RWPE2 (cell line): Measurements from ENCODE around the gene YJEFN3.

Experiments used
- ATAC-seq: fragments of 200-7000 bp; cut with Tn5 transposase; 3 replicates; pipeline ENCODE4 v1.9.1; 2021; ENCODE audit warnings: low read depth
- DNase-seq: peaks from one replicate; pipeline ENCODE4 v3.0.0-alpha.2; 2020; ENCODE audit warnings: low spot score
- H3K27ac ChIP-seq: fragments of 450-650 bp; 2 replicates; pipeline ENCODE4 v1.5.1; 2017; ENCODE audit warnings: mild to moderate bottlenecking; ENCODE audit not compliant: poor library complexity, severe bottlenecking
- H3K27me3 ChIP-seq: fragments of 250-450 bp; sonication (Bioruptor Pico); 2 replicates; pipeline ENCODE4 v1.5.1; 2021; ENCODE audit warnings: mild to moderate bottlenecking, moderate library complexity; ENCODE audit not compliant: insufficient read depth, poor library complexity, severe bottlenecking
- H3K36me3 ChIP-seq: fragments of 250-450 bp; sonication (Bioruptor Pico); 2 replicates; pipeline ENCODE4 v1.5.1; 2020; ENCODE audit warnings: low read depth, mild to moderate bottlenecking, moderate library complexity
- H3K4me1 ChIP-seq: fragments of 250-450 bp; sonication (Bioruptor Pico); 2 replicates; pipeline ENCODE4 v1.5.1; 2021; ENCODE audit warnings: mild to moderate bottlenecking, moderate library complexity; ENCODE audit not compliant: insufficient read depth, poor library complexity, severe bottlenecking
- H3K4me3 ChIP-seq: fragments of 250-450 bp; sonication (Bioruptor Pico); 2 replicates; pipeline ENCODE4 v1.5.1; 2021; ENCODE audit warnings: mild to moderate bottlenecking, moderate library complexity; ENCODE audit not compliant: severe bottlenecking
- H3K9me3 ChIP-seq: fragments of 250-450 bp; sonication (Bioruptor Pico); 2 replicates; pipeline ENCODE4 v1.5.1; 2021; ENCODE audit warnings: mild to moderate bottlenecking, moderate library complexity; ENCODE audit not compliant: severe bottlenecking
- CTCF ChIP-seq: fragments of 450-650 bp; IDR thresholded peaks from one replicate; pipeline ENCODE4 v1.5.1; 2017; ENCODE audit warnings: mild to moderate bottlenecking, moderate library complexity; ENCODE audit not compliant: poor library complexity, severe bottlenecking

YJEFN3 gene

GRCh38 chr19:19485998-19486290 lies 42.8 kb upstream of the YJEFN3 start:
- no peak for TF ChIP-seq CTCF
- Histone ChIP-seq H3K4me1 (peaks cover 28% of the 10 kb centered on the region), H3K27me3 (no peaks in the 10 kb centered on the region), H3K36me3 (peaks cover 5% of the 10 kb centered on the region), H3K9me3 (no peaks in the 10 kb centered on the region), H3K27ac (peak overlapping the region; percentile 86), H3K4me3 (no peak overlapping the region)
- ATAC-seq (no peak), DNase-seq (no peak)

DNA sequence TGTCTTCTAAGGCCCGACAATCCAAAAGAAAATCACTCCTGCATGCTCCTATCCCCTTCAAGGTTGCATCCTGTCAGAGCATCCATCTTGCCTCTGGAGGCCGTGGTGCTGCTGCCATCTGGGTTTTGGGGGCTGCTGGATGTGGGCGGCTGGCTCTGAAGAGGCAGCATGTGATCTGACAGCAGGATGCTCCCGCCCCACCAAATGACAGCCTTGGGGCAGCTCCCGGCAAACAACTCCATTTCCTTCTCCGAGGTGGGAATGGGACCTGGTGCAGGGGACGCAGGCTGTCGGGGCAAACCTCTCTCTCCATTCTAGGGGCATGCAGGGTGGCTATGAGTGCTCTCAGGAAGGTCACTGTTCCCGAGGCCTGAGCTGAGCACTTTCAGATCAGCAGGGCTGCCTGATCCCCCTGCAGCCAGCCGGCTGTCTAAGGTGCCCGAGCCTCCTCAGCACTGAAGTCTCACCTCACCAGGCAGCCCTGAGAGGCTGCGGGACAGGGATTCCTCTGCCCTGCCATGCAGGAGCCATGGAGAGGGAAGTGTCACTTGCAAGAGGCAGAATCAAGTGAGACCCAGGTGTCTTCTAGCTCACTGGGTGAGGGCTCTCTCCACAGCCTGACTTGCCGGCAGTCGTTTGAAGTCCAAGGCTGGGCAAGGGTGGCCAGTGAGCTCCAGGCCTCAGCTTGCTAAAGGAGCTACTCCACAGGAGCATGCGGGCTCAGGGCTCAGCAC lies 42.2 kb upstream of the YJEFN3 start:
- Histone ChIP-seq H3K36me3 (peaks cover 11% of the 10 kb centered on the region), H3K4me3 (no peak overlapping the region), H3K9me3 (no peaks in the 10 kb centered on the region), H3K27me3 (no peaks in the 10 kb centered on the region), H3K27ac (peak overlapping the region; percentile 86), H3K4me1 (peaks cover 28% of the 10 kb centered on the region)
- no peak for TF ChIP-seq CTCF
- ATAC-seq (no peak), DNase-seq (no peak)

DNA sequence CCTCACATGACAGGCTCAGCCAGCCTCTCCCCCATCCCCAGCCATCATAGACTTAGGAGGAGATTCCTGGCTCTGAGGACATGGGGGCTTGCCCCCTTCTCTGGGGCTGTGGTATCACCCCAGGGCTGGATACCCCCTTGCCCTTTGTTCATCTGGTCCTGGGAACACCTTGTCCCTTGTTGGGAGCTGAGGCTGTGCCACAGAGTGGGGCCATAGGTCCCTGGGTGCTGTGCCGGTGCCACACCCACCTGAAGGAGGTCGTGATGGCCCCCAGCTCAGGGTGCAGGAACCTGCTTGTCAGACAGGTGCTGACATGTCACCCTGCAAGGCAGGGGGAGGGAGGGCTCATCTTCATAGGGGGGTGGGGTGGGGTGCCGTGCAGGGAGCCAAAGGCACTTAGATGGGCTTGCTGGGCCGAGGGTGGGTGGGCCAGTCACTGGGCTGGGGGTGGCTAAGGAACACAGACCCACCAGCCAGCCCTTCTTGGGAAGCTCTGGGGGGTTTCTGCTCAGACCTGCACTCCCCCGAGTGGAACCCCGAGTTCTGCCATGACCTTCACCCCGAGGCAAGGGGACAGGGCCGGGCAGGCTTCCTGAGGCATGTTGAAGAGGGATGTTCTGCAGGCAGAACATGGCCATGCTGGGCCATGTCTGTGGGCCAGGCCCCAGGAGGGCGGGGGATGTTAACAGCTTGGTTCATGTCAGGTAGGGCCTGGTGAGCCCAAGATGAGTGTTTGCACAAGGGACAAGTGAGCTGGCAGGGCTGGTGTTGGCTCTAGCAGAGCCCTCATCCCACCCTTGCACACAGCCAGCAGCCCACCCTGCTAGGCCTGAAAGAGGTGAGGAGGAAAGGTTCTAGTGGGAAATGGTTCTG lies 41.4 kb upstream of the YJEFN3 start:
- DNase-seq (no peak), ATAC-seq (no peak)
- peaks cover 28% of the 10 kb centered on the region for H3K4me1 ChIP-seq
- TF ChIP-seq CTCF = no peak
- peaks cover 12% of the 10 kb centered on the region for H3K36me3 ChIP-seq
- no peaks in the 10 kb centered on the region for H3K9me3 ChIP-seq
- no peak overlapping the region for H3K4me3 ChIP-seq
- no peaks in the 10 kb centered on the region for H3K27me3 ChIP-seq
- H3K27ac ChIP-seq = peak overlapping the region; percentile 86

- DNase-seq (no peak), ATAC-seq (no peak)
- peaks cover 19% of the 10 kb centered on the region for H3K36me3 ChIP-seq
- no peaks in the 10 kb centered on the region for H3K9me3 ChIP-seq
- H3K27me3 ChIP-seq = no peaks in the 10 kb centered on the region
- H3K4me3 ChIP-seq = no peak overlapping the region
- TF ChIP-seq CTCF = no peak
- H3K27ac ChIP-seq = peak overlapping the region; percentile 86
- peaks cover 28% of the 10 kb centered on the region for H3K4me1 ChIP-seq
Observed at GRCh38 chr19:19487950-19488874, 40.5 kb upstream of the YJEFN3 start.
